PC-9 (cell line): ENCODE results near the gene MRGPRX2.

Experiments
- CTCF ChIP-seq: fragments of 200-600 bp; sonication (generic); conservative IDR thresholded peaks from 2 replicates; pipeline ENCODE4 v1.6.1; 2017; ENCODE audit warnings: mixed run types, antibody characterized with exemption, mild to moderate bottlenecking, moderate library complexity
- EZH2 ChIP-seq: fragments of 200-600 bp; sonication (generic); IDR thresholded peaks from 2 replicates; pipeline ENCODE4 v1.8.0; 2017; ENCODE audit warnings: antibody characterized with exemption, low read depth

- TF ChIP-seq CTCF: no peak
- TF ChIP-seq EZH2: no peak
These were observed 47.9 kb downstream of the MRGPRX2 start for GRCh38 chr11:19012636-19013035.
